ENCODE results near the gene MAD1L1.
"Not testable (repeated sequence)": the region's sequence is repeated elsewhere in the genome, so short reads cannot be mapped to it uniquely, and the experiment has no call there.

DNA sequence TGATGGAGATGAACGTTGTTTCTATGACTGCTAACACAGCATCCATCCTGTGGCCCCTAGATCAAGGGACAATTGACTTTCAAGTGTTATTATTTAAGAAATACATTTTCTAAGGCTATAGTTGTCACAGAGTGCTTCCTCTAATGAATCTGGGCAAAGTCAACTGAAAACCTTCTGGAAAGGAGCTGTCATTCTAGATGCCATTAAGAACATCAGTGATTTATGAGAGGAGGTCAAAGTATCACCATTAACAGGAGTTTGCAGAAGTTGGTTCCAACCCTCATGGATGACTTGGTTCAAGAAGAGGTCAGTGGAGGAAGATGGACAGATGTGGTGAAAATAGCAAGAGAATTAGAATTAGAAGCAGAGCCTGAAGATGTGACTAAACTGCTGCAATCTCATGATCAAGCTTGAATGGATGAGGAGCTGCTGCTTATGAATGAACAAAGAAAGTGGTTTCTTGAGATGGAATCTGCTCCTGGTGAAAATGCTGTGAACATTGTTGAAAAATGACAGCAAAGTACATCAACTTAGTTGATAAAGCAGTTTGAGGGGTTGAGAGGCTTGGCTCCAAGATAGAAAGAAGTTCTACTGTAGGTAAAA lies 400.7 kb downstream of the MAD1L1 start:
- TF ChIP-seq CTCF (conservative IDR thresholded peaks at IDR 0.05; ENCODE audit: low read depth, low read length); MAFK (IDR thresholded peaks at IDR 0.05; ENCODE audit: low read depth, low read length); RFX5 (IDR thresholded peaks at IDR 0.05; ENCODE audit: low read depth, low read length); CEBPB (IDR thresholded peaks at IDR 0.05; ENCODE audit: low read depth, low read length); POLR2A (IDR thresholded peaks at IDR 0.05; ENCODE audit: low read depth, low read length); NFE2L2 (IDR thresholded peaks at IDR 0.05; ENCODE audit: low read depth, low read length); USF2 (IDR thresholded peaks at IDR 0.05; ENCODE audit: low read depth, low read length): not testable (repeated sequence)
